ENCODE results near the gene TOR1AIP2.
A peak's percentile ranks its signal among the peaks of the same experiment; 100 is the strongest.

The TOR1AIP2 gene

DNA sequence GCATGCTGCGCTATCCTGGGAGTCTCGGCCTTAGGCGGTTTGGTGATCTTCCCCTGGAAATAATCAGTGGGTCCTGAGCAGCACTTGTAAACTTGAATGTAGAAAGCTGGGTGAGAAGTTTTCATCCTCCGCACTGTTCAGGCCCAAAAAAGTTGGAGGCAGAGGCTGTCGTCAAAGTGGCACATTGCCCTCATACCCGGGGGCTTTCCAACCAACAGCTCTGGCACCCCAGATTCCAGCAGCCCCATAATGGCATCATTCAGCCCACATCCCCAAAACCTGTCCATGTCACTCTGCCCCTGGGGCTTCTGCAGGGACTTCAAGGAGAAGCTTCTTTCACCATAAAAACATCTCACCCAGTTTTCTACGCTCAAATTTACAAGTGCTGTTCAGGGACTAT lies 59.3 kb downstream of the TOR1AIP2 start:
- Histone ChIP-seq H3K36me3 (no peaks in the 10 kb centered on the region), H3K4me1 (peaks cover 0 to 16% (median 12%) of the 10 kb centered on the region in 4 donors), H3K4me3 (no peak overlapping the region), H3K27me3 (peaks cover 0 to 3% of the 10 kb centered on the region in 2 donors), H3K9me3 (no peaks in the 10 kb centered on the region), H3K27ac (no peak overlapping the region)
- intact Hi-C loops (cut with DNase I; ENCODE audit: low total_unique reads): no loop called here
- DNase-seq: no peak
- TF ChIP-seq, protein P1, sequence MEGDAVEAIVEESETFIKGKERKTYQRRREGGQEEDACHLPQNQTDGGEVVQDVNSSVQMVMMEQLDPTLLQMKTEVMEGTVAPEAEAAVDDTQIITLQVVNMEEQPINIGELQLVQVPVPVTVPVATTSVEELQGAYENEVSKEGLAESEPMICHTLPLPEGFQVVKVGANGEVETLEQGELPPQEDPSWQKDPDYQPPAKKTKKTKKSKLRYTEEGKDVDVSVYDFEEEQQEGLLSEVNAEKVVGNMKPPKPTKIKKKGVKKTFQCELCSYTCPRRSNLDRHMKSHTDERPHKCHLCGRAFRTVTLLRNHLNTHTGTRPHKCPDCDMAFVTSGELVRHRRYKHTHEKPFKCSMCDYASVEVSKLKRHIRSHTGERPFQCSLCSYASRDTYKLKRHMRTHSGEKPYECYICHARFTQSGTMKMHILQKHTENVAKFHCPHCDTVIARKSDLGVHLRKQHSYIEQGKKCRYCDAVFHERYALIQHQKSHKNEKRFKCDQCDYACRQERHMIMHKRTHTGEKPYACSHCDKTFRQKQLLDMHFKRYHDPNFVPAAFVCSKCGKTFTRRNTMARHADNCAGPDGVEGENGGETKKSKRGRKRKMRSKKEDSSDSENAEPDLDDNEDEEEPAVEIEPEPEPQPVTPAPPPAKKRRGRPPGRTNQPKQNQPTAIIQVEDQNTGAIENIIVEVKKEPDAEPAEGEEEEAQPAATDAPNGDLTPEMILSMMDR (IDR thresholded peaks at IDR 0.05): no peak

DNA sequence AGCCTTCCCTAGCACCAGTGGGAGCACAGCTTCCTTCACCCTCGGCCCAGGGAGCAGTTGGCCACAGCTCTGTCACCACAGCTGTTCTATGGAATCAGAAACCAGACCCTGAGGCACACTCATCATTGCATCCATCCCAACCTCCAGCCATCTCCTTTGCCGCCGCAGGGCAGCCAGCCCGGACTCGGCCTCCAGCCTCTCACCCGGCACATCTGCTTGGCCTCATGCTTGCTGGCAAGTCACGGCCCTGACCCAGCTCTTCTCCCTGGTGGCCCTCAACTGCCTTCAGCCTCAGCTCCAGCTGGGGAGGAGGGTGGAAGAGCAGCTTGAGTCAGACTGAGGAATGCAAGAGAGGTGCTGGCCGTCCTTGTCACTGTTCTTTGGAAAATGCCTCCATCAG lies 59.8 kb downstream of the TOR1AIP2 start:
- no peaks in the 10 kb centered on the region for H3K9me3 ChIP-seq
- peaks cover 0 to 7% of the 10 kb centered on the region in 2 donors for H3K27me3 ChIP-seq
- no peak overlapping the region for H3K4me3 ChIP-seq
- H3K36me3 ChIP-seq: no peaks in the 10 kb centered on the region
- intact Hi-C loops (cut with DNase I; ENCODE audit: low total_unique reads): no loop called here
- H3K4me1 ChIP-seq: peaks cover 0 to 16% (median 12%) of the 10 kb centered on the region in 4 donors
- TF ChIP-seq, protein P1 (IDR thresholded peaks at IDR 0.05): no peak
- peak in 1 of 2 donors; percentile 67 for DNase-seq
- no peak overlapping the region for H3K27ac ChIP-seq

DNA sequence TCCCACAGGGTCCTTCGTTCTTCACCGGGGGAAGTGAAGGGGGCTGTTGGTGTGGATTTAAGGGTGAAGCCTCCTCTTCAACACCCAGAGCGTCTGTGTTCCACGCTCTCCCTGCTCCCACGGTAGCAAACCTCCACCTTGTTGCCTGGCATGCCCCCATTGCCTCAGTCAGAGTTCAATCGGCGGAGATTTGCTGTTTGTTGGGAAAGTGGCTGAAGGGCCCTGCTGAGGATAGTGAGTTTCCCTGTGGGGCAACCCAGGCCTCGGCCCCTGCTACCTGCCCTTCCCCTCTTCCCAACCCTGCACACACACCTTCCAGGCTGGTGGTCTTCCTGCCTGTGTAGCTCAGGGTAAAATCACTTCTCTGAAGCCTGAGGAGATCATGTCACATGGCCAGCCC lies 60.5 kb downstream of the TOR1AIP2 start:
- H3K27me3 ChIP-seq: peaks cover 0 to 15% of the 10 kb centered on the region in 2 donors
- intact Hi-C loops (cut with DNase I; ENCODE audit: low total_unique reads): no loop called here
- TF ChIP-seq, protein P1 (IDR thresholded peaks at IDR 0.05): no peak
- DNase-seq: peak in 1 of 2 donors; percentile 48
- no peak overlapping the region for H3K27ac ChIP-seq
- H3K4me1 ChIP-seq: peaks cover 0 to 16% (median 12%) of the 10 kb centered on the region in 4 donors
- no peak overlapping the region for H3K4me3 ChIP-seq
- H3K9me3 ChIP-seq: no peaks in the 10 kb centered on the region
- no peaks in the 10 kb centered on the region for H3K36me3 ChIP-seq

- TF ChIP-seq, protein P1 (IDR thresholded peaks at IDR 0.05): no peak
- intact Hi-C loops (cut with DNase I; ENCODE audit: low total_unique reads): no loop called here
- Histone ChIP-seq H3K4me3 (no peak overlapping the region), H3K27me3 (peaks cover 0 to 16% of the 10 kb centered on the region in 2 donors), H3K36me3 (no peaks in the 10 kb centered on the region), H3K9me3 (no peaks in the 10 kb centered on the region), H3K27ac (no peak overlapping the region), H3K4me1 (peaks cover 0 to 16% (median 12%) of the 10 kb centered on the region in 4 donors)
- peak in 1 of 2 donors; percentile 66 for DNase-seq
These were observed 61.2 kb downstream of the TOR1AIP2 start for GRCh38 chr1:179816196-179816960.

- no peak overlapping the region for H3K27ac ChIP-seq
- peaks cover 0 to 16% (median 12%) of the 10 kb centered on the region in 4 donors for H3K4me1 ChIP-seq
- DNase-seq: no peak
- H3K27me3 ChIP-seq: peaks cover 0 to 19% of the 10 kb centered on the region in 2 donors
- H3K36me3 ChIP-seq: no peaks in the 10 kb centered on the region
- no peaks in the 10 kb centered on the region for H3K9me3 ChIP-seq
- TF ChIP-seq, protein P1 (IDR thresholded peaks at IDR 0.05): no peak
- intact Hi-C loops (cut with DNase I; ENCODE audit: low total_unique reads): no loop called here
- peak overlapping the region; percentile 29 to 50 for H3K4me3 ChIP-seq
These were observed 62.0 kb downstream of the TOR1AIP2 start for GRCh38 chr1:179815641-179816040.

Measured in tibial artery (tissue), 4 donors.